Transverse colon (tissue), 4 donors: ENCODE results near the gene SRSF6. TPM values are rescaled to one million over a fixed set of nuclear protein-coding genes. Genes with fewer than 3 reads are reported as not detected.

Experiments used
- DNase-seq: peaks from one replicate; pipeline ENCODE4 v3.0.0-alpha.2; 2019
- H3K27ac ChIP-seq, 4 donors: fragments of 200-600 bp; sonication (generic); 2 replicates each; pipeline ENCODE4 v1.5.1; 2016 to 2018; ENCODE audit warnings: inconsistent platforms in 4 of 4
- H3K27me3 ChIP-seq: fragments of 200-600 bp; sonication (generic); 2 replicates; pipeline ENCODE4 v1.5.1; 2017; ENCODE audit warnings: inconsistent platforms
- H3K36me3 ChIP-seq, 4 donors: fragments of 200-600 bp; sonication (generic); 2 replicates each; pipeline ENCODE4 v1.5.1; 2017 to 2019; ENCODE audit warnings: inconsistent platforms in 4 of 4
- H3K4me1 ChIP-seq, 4 donors: fragments of 200-600 bp; sonication (generic); 2 replicates each; pipeline ENCODE4 v1.5.1; 2017 to 2020; ENCODE audit warnings: inconsistent platforms in 4 of 4
- H3K4me3 ChIP-seq, 4 donors: fragments of 200-600 bp; sonication (generic); 1 replicate in 1 of 4; 2 replicates in 3 of 4; pipeline versions ENCODE4 v1.5.1 to v1.6.1; 2017 to 2019; ENCODE audit warnings: inconsistent platforms in 4 of 4
- H3K9me3 ChIP-seq, 2 donors: fragments of 200-600 bp; sonication (generic); 2 replicates each; pipeline ENCODE4 v1.5.1; 2017 to 2019; ENCODE audit warnings: inconsistent platforms in 2 of 2
- CTCF ChIP-seq, 5 experiments: fragments of 200-600 bp in 3 of 5; fragments of 450-650 bp in 2 of 5; sonication (generic) in 3 of 5; IDR thresholded peaks; 1 replicate in 2 of 5; 2 replicates in 3 of 5; pipeline ENCODE4 v1.5.1; 2016 to 2017; ENCODE audit warnings: antibody characterized with exemption in 5 of 5, inconsistent platforms in 3 of 5, mild to moderate bottlenecking in 2 of 5, moderate library complexity in 1 of 5
- EP300 ChIP-seq: sonication (generic); formaldehyde crosslinking; IDR thresholded peaks from one replicate; pipeline ENCODE4 v1.6.1; 2017; ENCODE audit warnings: antibody characterized with exemption, low read depth
- POLR2A ChIP-seq: fragments of 450-650 bp; IDR thresholded peaks from one replicate; pipeline ENCODE4 v1.6.1; 2016; ENCODE audit warnings: antibody characterized with exemption, mild to moderate bottlenecking, moderate library complexity
- POLR2AphosphoS5 ChIP-seq, 3 donors: sonication (generic); formaldehyde crosslinking; IDR thresholded peaks; one replicate each; pipeline ENCODE4 v1.6.1; 2016; ENCODE audit warnings: antibody characterized with exemption in 3 of 3
- WGBS, 2 donors: methylation state at CpG; one replicate each; pipeline ENCODE4 v1.1.5; 2018; ENCODE audit warnings: low coverage in 1 of 2; 5-methylcytosine and 5-hydroxymethylcytosine counted together
- in situ Hi-C, 4 donors: fragments of 200-750 bp; cut with MboI; loops; one replicate each; pipeline versions ENCODE4 v1.15.0 to v1.15.1; 2017; ENCODE audit warnings: low sequenced_read_pairs in 3 of 4, low pct_ligation_motif_present in 1 of 4, low pct_unique_long_range_greater_than_20kb in 1 of 4
- intact Hi-C: fragments of 100-400 bp; cut with DNase I; formaldehyde crosslinking; loops from one replicate; pipeline ENCODE4 v1.15.1; 2023; ENCODE audit warnings: low total_unique reads
- total RNA-seq, 4 donors: library from RNA; depleted of rRNA; stranded (reverse); fragments of >200 nt; gene quantifications; one replicate each; pipeline ENCODE4 v1.1.0, GENCODE V29; 2016

SRSF6 gene
- total RNA-seq: 100 to 1,000 TPM in 1 of 4 donors, 10 to 100 TPM in 3; 48.3 to 194 (median 70.1) TPM

- in situ Hi-C loops (loop anchor here in 1 of 4 donors (25.0 kb wide), 1 partner anchor 629 kb away; no protein-coding TSS in a partner anchor), intact Hi-C loops (no loop called here)
- peak; percentile 96 for DNase-seq
- H3K27me3 ChIP-seq: no peaks in the 10 kb centered on the region
- H3K36me3 ChIP-seq: peaks cover 0 to 32% (median 15%) of the 10 kb centered on the region in 4 donors
- H3K27ac ChIP-seq: peak within 1 kb of the TSS; percentile 99 to 100 (median 100)
- peaks cover 3 to 39% (median 17%) of the 10 kb centered on the region in 4 donors for H3K4me1 ChIP-seq
- no peak for TF ChIP-seq EP300
- TF ChIP-seq POLR2AphosphoS5 (IDR thresholded peaks at IDR 0.05): peak; percentile 95 to 99 (median 99)
- peak in 1 of 5 experiments; percentile 31 for TF ChIP-seq CTCF (IDR thresholded peaks at IDR 0.05)
- peak; percentile 99 for TF ChIP-seq POLR2A
- H3K4me3 ChIP-seq: peak within 1 kb of the TSS; percentile 90 to 97 (median 96)
- 0% methylated on average over 60 of the region's 101 CpGs; no CpG with 5 or more reads in 1 of the 2 donors for WGBS, 2 donors
- no peaks in the 10 kb centered on the region for H3K9me3 ChIP-seq
These were observed at the start of gene SRSF6 for GRCh38 chr20:43457640-43458421. SRSF6 (plus strand) TSS chr20:43457896; CDS start chr20:43458034, 138 bp downstream.

GRCh38 chr20:43408848-43409576 lies 48.7 kb upstream of the SRSF6 start:
- whole genome bisulfite sequencing, 2 donors: 29 to 37% methylated on average over 6 to 11 of the region's 11 CpGs
- intact Hi-C loops: no loop called here
- DNase-seq: no peak

GRCh38 chr20:43409577-43409913 lies 48.2 kb upstream of the SRSF6 start:
- DNase-seq: no peak

More at GRCh38 chr20:43408848-43409576, 48.7 kb upstream of the SRSF6 start:
- Histone ChIP-seq H3K4me3 (no peak overlapping the region), H3K9me3 (peaks cover 0 to 6% of the 10 kb centered on the region in 2 donors), H3K4me1 (no peaks in the 10 kb centered on the region), H3K27me3 (peaks cover 25% of the 10 kb centered on the region), H3K36me3 (no peaks in the 10 kb centered on the region), H3K27ac (no peak overlapping the region)
- in situ Hi-C loops: loop anchor here in 3 of 4 donors (25.0 kb wide), 2 partner anchors 222 to 1672 kb away; partner anchors contain the start of gene PTPRT (in 1 of the 3)
- TF ChIP-seq POLR2A (no peak), CTCF (IDR thresholded peaks at IDR 0.05) (peak in 4 of 5 experiments; percentile 32 to 48 (median 39))

More at GRCh38 chr20:43409577-43409913, 48.2 kb upstream of the SRSF6 start:
- TF ChIP-seq CTCF (IDR thresholded peaks at IDR 0.05) (no peak), POLR2AphosphoS5 (IDR thresholded peaks at IDR 0.05) (no peak), EP300 (no peak), POLR2A (no peak)
- no peak overlapping the region for H3K27ac ChIP-seq
- in situ Hi-C loops: loop anchor here in 3 of 4 donors (25.0 kb wide), 2 partner anchors 222 to 1672 kb away; partner anchors contain the start of gene PTPRT (in 1 of the 3)
- H3K4me1 ChIP-seq: no peaks in the 10 kb centered on the region
- peaks cover 25% of the 10 kb centered on the region for H3K27me3 ChIP-seq
- H3K36me3 ChIP-seq: no peaks in the 10 kb centered on the region
- intact Hi-C loops: no loop called here
- WGBS, 2 donors: 91 to 94% methylated on average over 2 of the region's 2 CpGs
- no peak overlapping the region for H3K4me3 ChIP-seq
- peaks cover 0 to 6% of the 10 kb centered on the region in 2 donors for H3K9me3 ChIP-seq
